Prostate gland (tissue), 2 donors: Measurements from ENCODE around the gene TXLNG.

Experiments used
- CTCF ChIP-seq, 4 experiments: fragments of 200-600 bp in 2 of 4; fragments of 450-650 bp in 2 of 4; sonication (generic) in 2 of 4; IDR thresholded peaks; 1 replicate in 3 of 4; 2 replicates in 1 of 4; pipeline ENCODE4 v1.5.1; 2016 to 2019; ENCODE audit warnings: antibody characterized with exemption in 4 of 4, mild to moderate bottlenecking in 2 of 4, moderate library complexity in 2 of 4
- POLR2A ChIP-seq: fragments of 450-650 bp; IDR thresholded peaks from one replicate; pipeline ENCODE4 v1.6.1; 2016; ENCODE audit warnings: antibody characterized with exemption, mild to moderate bottlenecking

GRCh38 chrX:16745659-16746058 is 40.6 kb upstream of the TXLNG start:
- TF ChIP-seq POLR2A (no peak), CTCF (IDR thresholded peaks at IDR 0.05) (no peak)
